Adrenal gland (tissue), 5 donors: ENCODE results near the gene MPV17L.
"Not testable (repeated sequence)": the region's sequence is repeated elsewhere in the genome, so short reads cannot be mapped to it uniquely, and the experiment has no call there.

Experiments used
- CTCF ChIP-seq, 6 experiments: fragments of 450-650 bp in 4 of 6; fragments of 200-600 bp in 2 of 6; sonication (generic) in 1 of 6; IDR thresholded peaks; 1 replicate in 5 of 6; 2 replicates in 1 of 6; pipeline versions ENCODE4 v1.5.1 to v1.8.0; 2016 to 2021; ENCODE audit warnings: antibody characterized with exemption in 6 of 6, mild to moderate bottlenecking in 2 of 6, moderate library complexity in 1 of 6
- POLR2A ChIP-seq, 2 donors: fragments of 450-650 bp; IDR thresholded peaks; one replicate each; pipeline ENCODE4 v1.6.1; 2017; ENCODE audit warnings: antibody characterized with exemption in 2 of 2, mild to moderate bottlenecking in 2 of 2, moderate library complexity in 1 of 2
- donor health status: DM: no; HTN: no; CAD: no.

GRCh38 chr16:15382810-15383209, 12.7 kb upstream of the MPV17L start:
- not testable (repeated sequence) for TF ChIP-seq CTCF, POLR2A (IDR thresholded peaks at IDR 0.05)
